ENCODE results near the gene L1TD1. TPM values are rescaled to one million over a fixed set of nuclear protein-coding genes. Genes with fewer than 3 reads are reported as not detected.

Gene L1TD1
- total RNA-seq, 3 donors from 2014 or later, result 0.98 to 12.0 (median 1.4) TPM

- no peaks in the 10 kb centered on the region for H3K9me3 ChIP-seq
- no peaks in the 10 kb centered on the region for H3K36me3 ChIP-seq (ENCODE audit: low read depth)
- no peaks in the 10 kb centered on the region for H3K4me1 ChIP-seq (ENCODE audit: low read depth)
- DNase-seq (no peak), ATAC-seq (no peak)
- intact Hi-C loops (cut with DNase I, micrococcal nuclease), result no loop called here
- H3K4me3 ChIP-seq, result no peak overlapping the region
- TF ChIP-seq CTCF (IDR thresholded peaks at IDR 0.05), result no peak
These were observed 26.5 kb downstream of the L1TD1 start for GRCh38 chr1:62221171-62221570.

- Histone ChIP-seq H3K9me3 (no peaks in the 10 kb centered on the region), H3K36me3 (ENCODE audit: low read depth) (no peaks in the 10 kb centered on the region), H3K4me1 (ENCODE audit: low read depth) (no peaks in the 10 kb centered on the region), H3K4me3 (no peak overlapping the region)
- intact Hi-C loops (cut with DNase I, micrococcal nuclease), result no loop called here
- no peak for TF ChIP-seq CTCF (IDR thresholded peaks at IDR 0.05)
- DNase-seq (no peak), ATAC-seq (no peak)
These were observed 27.7 kb downstream of the L1TD1 start for GRCh38 chr1:62222321-62222720.

- intact Hi-C loops (cut with DNase I, micrococcal nuclease), result no loop called here
- Histone ChIP-seq H3K4me1 (ENCODE audit: low read depth) (no peaks in the 10 kb centered on the region), H3K9me3 (no peaks in the 10 kb centered on the region), H3K36me3 (ENCODE audit: low read depth) (no peaks in the 10 kb centered on the region), H3K4me3 (no peak overlapping the region)
- ATAC-seq, result no peak
- no peak for DNase-seq
- no peak for TF ChIP-seq CTCF (IDR thresholded peaks at IDR 0.05)
These were observed 29.5 kb downstream of the L1TD1 start for GRCh38 chr1:62224182-62224581.

GRCh38 chr1:62227496-62227895, 32.8 kb downstream of the L1TD1 start:
- no peaks in the 10 kb centered on the region for H3K4me1 ChIP-seq (ENCODE audit: low read depth)
- no peak overlapping the region for H3K4me3 ChIP-seq
- no peak for DNase-seq
- no peaks in the 10 kb centered on the region for H3K9me3 ChIP-seq
- no peaks in the 10 kb centered on the region for H3K36me3 ChIP-seq (ENCODE audit: low read depth)
- intact Hi-C loops (cut with DNase I, micrococcal nuclease), result no loop called here
- no peak for TF ChIP-seq CTCF (IDR thresholded peaks at IDR 0.05)
- ATAC-seq, result no peak

- DNase-seq, result no peak
- H3K4me3 ChIP-seq, result no peak overlapping the region
- no peaks in the 10 kb centered on the region for H3K4me1 ChIP-seq (ENCODE audit: low read depth)
- ATAC-seq, result peak; percentile 11
- H3K36me3 ChIP-seq (ENCODE audit: low read depth), result no peaks in the 10 kb centered on the region
- H3K9me3 ChIP-seq, result no peaks in the 10 kb centered on the region
- intact Hi-C loops (cut with DNase I, micrococcal nuclease), result no loop called here
- TF ChIP-seq CTCF (IDR thresholded peaks at IDR 0.05), result no peak
These were observed 33.7 kb downstream of the L1TD1 start for GRCh38 chr1:62228136-62228882.

- TF ChIP-seq CTCF (IDR thresholded peaks at IDR 0.05), result no peak
- H3K4me3 ChIP-seq, result no peak overlapping the region
- intact Hi-C loops (cut with DNase I, micrococcal nuclease), result no loop called here
- no peaks in the 10 kb centered on the region for H3K9me3 ChIP-seq
- no peak for ATAC-seq
- DNase-seq, result no peak
- H3K4me1 ChIP-seq (ENCODE audit: low read depth), result no peaks in the 10 kb centered on the region
- H3K36me3 ChIP-seq (ENCODE audit: low read depth), result no peaks in the 10 kb centered on the region
These were observed 34.2 kb downstream of the L1TD1 start for GRCh38 chr1:62228883-62229187.
